NCI-H146 (cell line): ENCODE measurements around the gene RNU5B-1.

Experiments
- DNase-seq: peaks from one replicate; lab custom pipeline; 2025; lab: John Stamatoyannopoulos, UW

Gene RNU5B-1

GRCh38 chr15:65328506-65329287 is 24.2 kb downstream of the RNU5B-1 start:
- no peak for DNase-seq

DNA sequence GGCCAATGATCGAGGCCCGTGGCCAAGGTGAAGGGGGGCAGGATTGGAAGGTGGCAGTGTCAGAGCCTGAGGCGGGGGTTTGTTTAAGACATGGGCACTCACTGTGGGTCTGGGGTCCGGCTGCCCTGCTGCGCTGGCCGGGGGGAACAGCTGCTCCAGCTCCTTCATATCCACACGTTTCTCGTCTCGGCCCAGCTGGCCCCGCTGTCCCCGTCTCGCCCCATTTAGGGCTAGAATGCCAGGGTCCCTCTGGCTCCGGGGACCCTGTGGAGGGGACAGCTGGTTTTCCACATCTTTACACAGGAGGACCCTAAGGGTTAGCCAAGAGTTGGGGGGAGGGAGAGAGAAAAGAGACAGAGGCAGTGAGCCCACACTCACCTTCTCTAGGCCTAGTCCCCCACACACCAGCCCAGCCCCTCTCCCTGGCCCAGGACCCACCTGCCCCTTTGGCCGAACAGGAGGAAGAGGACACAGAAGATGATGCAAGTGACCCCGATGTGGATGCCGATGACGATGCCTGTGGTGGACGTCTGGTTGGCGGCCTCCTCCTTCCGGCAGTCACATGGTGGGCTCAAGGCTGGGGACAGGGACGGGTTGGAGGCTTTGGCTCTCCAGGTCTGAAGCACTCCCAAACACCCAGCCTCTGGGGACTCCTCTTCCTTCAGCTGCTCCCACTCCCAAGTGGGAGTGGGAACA is 25.0 kb downstream of the RNU5B-1 start:
- DNase-seq, result no peak

- no peak for DNase-seq
These were observed 25.7 kb downstream of the RNU5B-1 start for GRCh38 chr15:65329984-65330735.

DNA sequence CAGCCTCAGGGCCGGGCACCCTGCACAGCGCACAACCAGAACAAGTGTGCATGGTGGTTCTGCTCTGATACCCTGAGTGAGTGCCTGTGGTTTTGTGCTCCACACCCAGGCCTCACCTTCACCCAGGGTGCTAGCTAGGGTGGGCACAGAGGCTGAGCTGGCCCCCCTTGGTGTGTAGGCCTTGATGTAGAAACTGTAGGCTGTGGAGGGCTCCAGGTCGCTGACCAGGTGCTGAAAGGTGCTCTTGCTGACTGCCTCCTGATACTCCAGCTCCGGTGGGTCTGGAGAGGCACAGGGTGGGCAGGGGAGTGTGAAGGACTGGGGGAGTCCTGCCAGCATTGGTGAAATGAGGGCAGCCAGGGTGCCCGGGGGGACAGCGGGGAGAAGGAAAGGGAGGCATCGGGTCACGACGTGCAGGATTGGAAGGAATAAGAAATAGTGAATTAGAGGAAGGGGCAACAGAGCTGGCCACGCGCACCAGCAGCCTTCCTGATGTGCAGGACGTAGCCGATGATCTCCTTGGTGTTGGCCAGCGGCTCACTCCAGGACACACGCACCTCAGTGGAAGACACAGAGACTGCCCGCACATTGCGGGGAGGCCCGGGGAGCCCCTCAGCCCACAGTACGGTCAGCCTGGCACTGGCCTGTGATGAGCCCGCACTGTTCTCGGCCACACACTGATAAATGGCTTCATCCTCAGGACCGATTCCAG is 26.6 kb downstream of the RNU5B-1 start:
- no peak for DNase-seq

GRCh38 chr15:65331811-65332210 is 27.3 kb downstream of the RNU5B-1 start:
- DNase-seq, result peak; percentile 30

DNA sequence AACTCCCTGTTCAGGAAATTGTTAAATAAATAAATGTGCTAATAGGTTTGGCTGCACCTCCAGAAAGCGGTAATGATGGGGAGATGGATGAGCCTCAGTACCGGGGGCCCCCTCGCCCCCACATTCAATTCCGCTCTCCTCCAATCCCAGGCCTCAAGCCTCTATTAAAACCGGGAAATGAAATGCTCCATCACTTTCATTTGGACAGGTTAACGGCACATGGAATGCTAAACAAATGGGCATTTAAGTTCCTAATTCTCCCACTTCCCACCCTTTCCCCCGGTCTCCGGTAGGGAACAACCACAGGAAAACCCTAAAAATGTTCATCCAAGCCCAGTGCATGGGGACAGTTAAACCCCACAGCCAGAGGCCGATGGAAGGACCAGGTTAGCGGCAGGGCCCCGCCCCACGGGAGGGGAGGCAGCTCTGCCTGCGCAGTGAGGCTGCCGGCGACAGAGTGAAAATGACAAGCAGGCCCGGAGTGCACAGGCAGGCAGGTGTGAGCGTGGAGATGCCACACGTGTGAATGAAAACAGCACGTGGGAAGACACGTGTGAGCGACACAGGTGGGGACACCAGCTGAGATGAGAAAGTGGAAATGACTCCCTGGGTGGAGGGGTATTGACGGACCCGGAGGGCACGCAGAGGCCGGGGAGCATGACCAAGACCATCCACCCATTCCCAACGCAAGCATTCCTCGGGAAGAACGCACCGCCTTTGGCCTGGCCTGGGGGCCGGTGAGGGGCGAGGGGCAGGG is 28.1 kb downstream of the RNU5B-1 start:
- DNase-seq, result no peak

GRCh38 chr15:65333148-65333820 is 28.8 kb downstream of the RNU5B-1 start:
- no peak for DNase-seq

DNA sequence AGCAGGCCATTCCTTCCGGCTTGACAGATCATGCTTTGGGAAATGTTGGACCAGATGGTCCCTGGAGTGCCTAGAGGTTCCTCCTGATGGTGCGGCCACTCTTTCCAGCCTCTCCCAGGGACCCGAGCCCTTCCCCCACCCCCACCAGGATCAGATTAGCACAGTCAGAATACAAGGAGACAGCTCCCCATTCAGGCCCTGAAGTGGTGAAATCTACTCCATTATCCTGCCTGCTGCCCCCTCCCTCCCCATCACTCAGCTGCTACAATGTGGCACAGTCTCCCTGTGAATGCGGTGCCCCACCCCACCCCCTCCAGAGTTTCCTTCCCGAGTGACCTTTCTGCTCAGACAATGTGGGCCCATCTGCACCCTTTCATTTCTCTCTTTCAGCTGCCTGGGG is 29.4 kb downstream of the RNU5B-1 start:
- DNase-seq, result no peak

DNA sequence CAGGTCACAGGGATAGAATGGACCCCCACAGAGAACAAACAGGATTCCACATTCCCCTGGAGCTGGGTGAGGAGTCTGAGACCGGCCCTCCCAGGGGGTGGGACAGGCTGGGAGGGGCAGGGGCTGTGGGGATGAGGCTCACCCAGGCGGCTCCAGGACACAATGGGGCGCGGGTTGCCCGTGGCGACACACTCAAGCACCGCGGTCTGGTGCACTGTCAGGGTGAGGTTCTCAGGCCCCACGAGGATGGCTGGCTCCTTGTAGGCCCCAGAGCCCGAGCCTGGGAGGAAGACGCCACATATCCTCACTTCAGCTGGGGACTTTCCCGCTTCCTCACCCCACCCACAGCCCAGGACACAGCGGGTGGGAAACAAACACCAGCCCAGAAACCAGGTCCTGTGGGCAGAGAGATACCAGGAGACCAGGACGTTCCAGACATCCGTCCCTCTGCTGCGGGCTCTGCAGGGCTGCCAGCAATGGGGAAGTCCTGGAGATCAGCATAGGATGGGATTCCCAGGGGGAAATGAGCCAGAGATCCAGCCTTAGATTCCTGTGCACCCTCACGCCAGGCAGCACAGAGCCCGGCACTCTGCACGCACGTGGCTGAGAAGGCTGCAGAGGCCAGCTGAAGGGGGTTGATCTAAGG is 30.2 kb downstream of the RNU5B-1 start:
- DNase-seq, result peak; percentile 29

GRCh38 chr15:65335278-65336055 is 31.0 kb downstream of the RNU5B-1 start:
- no peak for DNase-seq

GRCh38 chr15:65336493-65337435 is 32.3 kb downstream of the RNU5B-1 start:
- DNase-seq, result no peak

DNA sequence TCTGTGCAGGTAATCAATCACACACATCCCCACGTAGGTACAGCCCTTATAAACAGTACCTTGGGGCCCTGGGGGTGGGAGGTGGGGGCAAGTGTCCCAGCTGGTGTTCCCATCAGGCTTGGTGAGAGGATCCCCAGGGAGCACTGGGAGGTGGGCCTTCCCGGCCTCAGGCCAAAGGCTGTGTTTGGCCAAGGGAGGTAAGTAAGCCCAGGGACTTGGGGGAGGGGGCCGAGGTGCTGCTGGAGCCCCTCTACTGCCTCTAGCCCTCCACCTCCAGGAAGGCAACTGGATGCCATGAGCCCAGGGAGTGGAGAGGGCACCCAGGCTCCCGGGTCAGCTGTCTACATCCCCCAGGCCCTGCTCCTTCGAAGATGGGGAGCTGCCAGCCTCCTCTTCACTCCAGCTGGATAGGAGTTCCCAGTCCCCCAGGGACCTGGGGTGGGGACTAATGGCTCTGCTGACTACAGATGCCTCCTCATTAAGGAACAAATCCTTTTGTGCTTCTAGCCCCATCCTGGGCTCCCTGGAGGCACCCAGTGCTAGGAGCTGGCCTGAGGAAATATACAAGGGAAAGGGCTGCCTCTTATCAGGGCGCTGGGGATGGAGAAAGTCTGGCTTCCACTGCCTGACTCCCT is 33.1 kb downstream of the RNU5B-1 start:
- peak; percentile 17 for DNase-seq

GRCh38 chr15:65338366-65338765 is 33.9 kb downstream of the RNU5B-1 start:
- DNase-seq, result peak; percentile 75

GRCh38 chr15:65338823-65339222 is 34.3 kb downstream of the RNU5B-1 start:
- DNase-seq, result no peak

DNA sequence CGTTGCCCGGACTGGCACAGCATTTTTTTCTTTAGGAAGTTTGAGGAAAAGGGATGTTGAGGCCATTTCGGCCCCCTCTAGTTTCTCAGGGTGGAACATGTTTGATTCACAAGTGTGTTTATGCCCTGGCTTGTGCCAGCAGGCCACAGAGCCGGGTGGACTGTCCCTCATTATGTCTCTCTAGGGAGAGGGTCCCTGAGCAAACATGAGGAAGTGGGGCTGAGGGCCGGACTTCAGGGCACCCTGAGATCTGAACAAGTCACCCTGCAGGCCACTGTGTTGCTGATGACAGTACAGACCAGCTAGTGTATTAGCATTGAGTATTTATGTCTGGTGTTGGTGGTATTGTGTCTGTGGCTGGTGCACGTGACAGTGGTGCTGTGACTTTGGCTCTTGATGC is 34.9 kb downstream of the RNU5B-1 start:
- no peak for DNase-seq

DNA sequence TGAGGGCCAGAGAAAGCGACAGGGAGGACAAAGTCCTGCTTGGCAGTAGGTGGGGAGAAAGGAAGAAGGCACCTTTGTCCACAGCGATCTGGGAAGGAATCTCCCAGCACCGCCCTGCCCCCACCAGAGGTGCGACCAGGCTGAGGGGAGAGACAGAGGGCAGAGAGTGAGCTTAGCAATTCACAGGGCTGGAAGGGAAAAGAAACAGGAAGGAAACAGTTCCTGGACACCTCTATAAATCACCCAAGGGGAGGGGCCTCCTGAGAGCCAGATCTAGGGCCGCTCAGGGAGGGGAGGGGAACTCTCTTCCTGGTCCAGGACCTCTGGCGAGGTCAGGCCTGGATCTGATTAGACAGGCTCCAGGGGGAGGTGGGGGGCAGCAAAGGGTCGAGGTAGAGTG is 35.4 kb downstream of the RNU5B-1 start:
- no peak for DNase-seq

GRCh38 chr15:65342493-65342892 is 38.0 kb downstream of the RNU5B-1 start:
- DNase-seq, result no peak
